Measurements from ENCODE around the gene DGKI. TPM values are rescaled to one million over a fixed set of nuclear protein-coding genes. Genes with fewer than 3 reads are reported as not detected.

Gene DGKI
- total and polyA plus RNA-seq, 9 of the 15 experiments (the other 6 are each of a cell fraction or from before 2014, with no cell fraction given), result 0.11 to 0.54 (median 0.15) TPM; not detected in 5

DNA sequence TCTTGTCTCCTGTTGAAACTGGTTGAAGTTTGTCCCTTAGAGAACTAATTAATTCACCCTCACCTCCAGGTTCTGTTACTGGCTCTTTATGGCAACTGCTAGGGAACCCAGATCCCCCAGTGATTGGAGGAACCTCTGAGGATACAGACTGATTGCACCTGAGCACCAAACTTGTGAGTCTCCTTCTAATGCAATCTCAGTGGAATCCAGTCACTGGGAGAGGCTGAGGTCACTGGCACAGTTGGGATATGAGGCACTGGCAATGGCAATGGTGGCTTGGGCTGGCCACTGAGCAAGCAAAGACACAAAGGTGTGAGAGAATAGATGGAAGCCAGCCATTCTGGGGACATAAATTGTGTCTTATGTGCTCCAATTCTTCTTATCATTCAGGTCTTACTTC lies 5.3 kb upstream of the DGKI start:
- intact Hi-C loops (cut with micrococcal nuclease), result no loop called here
- H3K36me3 ChIP-seq (ENCODE audit: control insufficient read depth, insufficient read depth, low read length), result no peaks in the 10 kb centered on the region
- H3K27ac ChIP-seq (ENCODE audit: extremely low read depth, low read depth, low read length), result no peak overlapping the region
- DNase-seq (ENCODE audit: extremely low read depth in 1 of 4, low spot score in 3 of 4), result no peak
- no peak overlapping the region for H2AFZ ChIP-seq (ENCODE audit: low read depth, low read length)
- no peak for FAIRE-seq
- CTCF ChIA-PET (ENCODE audit: low intra/inter-chr PET ratio), result no interaction called here
- H3K27me3 ChIP-seq (ENCODE audit: control insufficient read depth in 2 of 2, insufficient read depth in 2 of 2, low read length in 2 of 2), result peaks cover 18% of the 10 kb centered on the region in 2 experiments; a peak in 3 of 5 replicates
- POLR2A ChIA-PET, result interaction anchor here (0.7 kb wide), 1 partner anchor 27 kb away, joined by 3 read pairs; no protein-coding TSS in a partner anchor
- H3K4me3 ChIP-seq, result no peak overlapping the region
- in situ Hi-C loops (cut with MboI), result no loop called here
- no peak for TF ChIP-seq NUFIP1 (IDR thresholded peaks at IDR 0.05; ENCODE audit: partially characterized antibody)
- no peak for TF ChIP-seq ZNF431 (CRISPR knock-in tag; IDR thresholded peaks at IDR 0.05)
- TF ChIP-seq, protein P1, sequence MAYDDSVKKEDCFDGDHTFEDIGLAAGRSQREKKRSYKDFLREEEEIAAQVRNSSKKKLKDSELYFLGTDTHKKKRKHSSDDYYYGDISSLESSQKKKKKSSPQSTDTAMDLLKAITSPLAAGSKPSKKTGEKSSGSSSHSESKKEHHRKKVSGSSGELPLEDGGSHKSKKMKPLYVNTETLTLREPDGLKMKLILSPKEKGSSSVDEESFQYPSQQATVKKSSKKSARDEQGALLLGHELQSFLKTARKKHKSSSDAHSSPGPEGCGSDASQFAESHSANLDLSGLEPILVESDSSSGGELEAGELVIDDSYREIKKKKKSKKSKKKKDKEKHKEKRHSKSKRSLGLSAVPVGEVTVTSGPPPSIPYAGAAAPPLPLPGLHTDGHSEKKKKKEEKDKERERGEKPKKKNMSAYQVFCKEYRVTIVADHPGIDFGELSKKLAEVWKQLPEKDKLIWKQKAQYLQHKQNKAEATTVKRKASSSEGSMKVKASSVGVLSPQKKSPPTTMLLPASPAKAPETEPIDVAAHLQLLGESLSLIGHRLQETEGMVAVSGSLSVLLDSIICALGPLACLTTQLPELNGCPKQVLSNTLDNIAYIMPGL (CRISPR knock-in tag; IDR thresholded peaks at IDR 0.05), result no peak
- TF ChIP-seq NR1H2 (CRISPR knock-in tag; IDR thresholded peaks at IDR 0.05), result no peak
- no peak for TF ChIP-seq FOXA1 (IDR thresholded peaks at IDR 0.05; ENCODE audit: borderline replicate concordance)
- H3K79me2 ChIP-seq (ENCODE audit: control insufficient read depth, insufficient read depth, low read length), result no peaks in the 10 kb centered on the region
- H3K9me3 ChIP-seq (replicated peaks; ENCODE audit: control insufficient read depth, insufficient read depth, low read depth, low read length), result no peaks in the 10 kb centered on the region
- no peak overlapping the region for H3K4me2 ChIP-seq (ENCODE audit: insufficient read depth, low read length)
- BruUV-seq (replicated peaks), result no TSS peak
- no peak for ATAC-seq
- H3K9ac ChIP-seq (ENCODE audit: insufficient read depth in 1 of 2, low read depth in 2 of 2, low read length in 2 of 2), result no peak overlapping the region
- peaks cover 0 to 4% of the 10 kb centered on the region in 2 experiments; a peak in 1 of 5 replicates for H3K4me1 ChIP-seq (replicated peaks in 1 of 2; ENCODE audit: control insufficient read depth in 2 of 2, insufficient read depth in 2 of 2, low read length in 2 of 2)
- H3K9me1 ChIP-seq (ENCODE audit: control insufficient read depth, insufficient read depth, low read length), result no peaks in the 10 kb centered on the region
- no peaks in the 10 kb centered on the region for H4K20me1 ChIP-seq (replicated peaks; ENCODE audit: control insufficient read depth, insufficient read depth, low read length)
